Superior temporal gyrus (tissue), 1 donor: ENCODE measurements around the gene URB1.
"Not testable (repeated sequence)": the region's sequence is repeated elsewhere in the genome, so short reads cannot be mapped to it uniquely, and the experiment has no call there.

Experiments
- DNase-seq: peaks from one replicate; pipeline ENCODE4 v3.0.0-alpha.2; 2016; ENCODE audit errors: extremely low spot score

Gene URB1

GRCh38 chr21:32285476-32285875 is 107.3 kb downstream of the URB1 start:
- DNase-seq, result no peak

DNA sequence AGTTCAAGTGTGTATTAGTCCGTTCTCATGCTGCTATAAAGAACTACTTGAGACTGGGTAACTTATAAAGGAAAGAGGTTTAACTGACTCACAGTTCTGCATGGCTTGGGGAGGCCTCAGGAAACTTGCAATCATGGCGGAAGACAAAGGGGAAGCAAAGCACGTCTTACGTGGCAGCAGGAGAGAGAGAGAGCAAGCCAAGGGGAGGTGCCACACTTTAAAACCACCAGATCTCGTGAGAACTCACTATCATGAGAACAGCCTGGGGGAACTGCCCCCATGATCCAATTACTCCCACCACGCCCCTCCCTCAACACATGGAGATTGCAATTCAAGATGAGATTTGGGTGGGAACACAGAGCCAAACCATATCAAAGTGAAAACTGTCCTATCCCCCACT is 109.8 kb downstream of the URB1 start:
- DNase-seq, result no peak

GRCh38 chr21:32281531-32281930 is 111.3 kb downstream of the URB1 start:
- DNase-seq, result no peak

DNA sequence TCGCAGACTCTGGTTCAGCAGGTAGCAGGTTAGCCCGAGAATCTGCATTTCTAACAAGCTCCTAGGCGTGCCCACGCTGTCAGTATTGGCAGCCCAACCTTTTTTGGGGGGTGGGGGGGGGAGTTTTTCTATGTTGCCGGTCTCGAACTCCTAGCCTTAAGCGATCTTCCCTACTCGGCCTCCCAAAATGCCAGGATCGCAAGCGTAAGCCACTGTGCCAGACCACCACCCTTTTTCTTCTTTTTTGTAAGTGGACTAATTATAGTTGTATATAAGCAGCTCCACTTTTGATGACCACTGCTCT is 113.5 kb downstream of the URB1 start:
- DNase-seq, result no peak

DNA sequence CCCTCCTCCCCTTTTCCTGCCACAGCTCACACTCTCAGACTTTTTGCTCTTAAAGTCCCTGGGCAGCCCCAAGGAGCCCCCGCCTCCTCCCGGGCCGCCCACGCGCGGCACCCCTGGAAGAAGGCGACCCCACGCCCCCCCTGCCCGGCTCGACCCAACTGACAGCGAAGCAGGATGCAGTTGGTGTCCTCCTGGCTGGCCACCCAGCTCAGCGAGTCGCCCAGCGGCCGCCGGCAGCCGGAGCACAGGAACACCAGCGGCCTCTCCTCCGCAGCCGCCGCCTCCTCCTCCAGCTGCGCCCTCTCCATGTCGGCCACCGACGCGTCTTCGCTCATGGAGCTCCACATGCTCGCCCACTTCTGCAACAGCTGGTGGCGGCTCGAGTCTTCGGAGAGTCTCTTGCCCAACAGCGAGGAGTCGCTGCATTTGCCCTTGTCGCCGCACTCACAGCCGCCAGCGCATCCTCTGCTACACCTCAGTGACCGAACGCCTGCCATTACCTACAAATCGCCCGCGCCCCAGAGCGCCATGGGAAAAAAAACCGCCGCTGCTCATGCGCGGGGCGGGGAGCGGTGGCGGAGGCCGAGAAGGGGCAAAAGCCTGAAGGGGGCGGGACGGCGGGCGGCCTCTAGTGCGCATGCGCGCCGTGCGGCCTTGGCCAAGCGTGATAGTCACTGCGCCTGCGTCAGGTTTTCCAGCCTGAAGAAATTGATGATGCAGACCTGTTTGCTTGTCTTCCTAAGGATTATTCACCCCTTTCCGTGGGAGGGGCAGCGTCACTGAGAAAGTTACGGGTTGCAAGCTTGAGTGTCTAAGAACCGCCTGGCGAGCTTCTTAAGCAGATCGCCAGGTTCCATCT is 114.1 kb downstream of the URB1 start, which contains the start of gene MIS18A:
Gene MIS18A (minus strand): TSS at position 532 of the 859 bp plus-strand sequence. CDS start 35 bp downstream, at position 497.
- peak; percentile 96 for DNase-seq

DNA sequence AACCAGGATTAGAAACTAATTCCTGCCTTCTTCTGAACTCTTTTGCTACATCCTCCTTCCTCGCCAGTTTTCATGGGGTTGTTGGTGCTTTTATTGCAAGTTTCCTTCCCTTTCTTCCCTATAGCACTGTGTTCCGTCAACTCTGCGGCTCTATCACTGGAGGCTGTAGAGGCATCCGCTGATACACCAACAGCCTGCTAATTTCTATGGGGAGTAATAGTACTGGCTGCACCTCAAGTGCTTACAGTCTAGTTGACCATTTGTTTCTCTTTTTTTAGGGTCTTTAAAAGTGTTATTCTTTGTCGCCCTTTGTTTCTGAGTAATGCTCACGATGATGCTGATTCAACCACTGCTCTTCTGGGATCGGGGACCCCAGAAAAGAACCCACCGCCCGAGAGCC is 114.7 kb downstream of the URB1 start:
- DNase-seq, result no peak

DNA sequence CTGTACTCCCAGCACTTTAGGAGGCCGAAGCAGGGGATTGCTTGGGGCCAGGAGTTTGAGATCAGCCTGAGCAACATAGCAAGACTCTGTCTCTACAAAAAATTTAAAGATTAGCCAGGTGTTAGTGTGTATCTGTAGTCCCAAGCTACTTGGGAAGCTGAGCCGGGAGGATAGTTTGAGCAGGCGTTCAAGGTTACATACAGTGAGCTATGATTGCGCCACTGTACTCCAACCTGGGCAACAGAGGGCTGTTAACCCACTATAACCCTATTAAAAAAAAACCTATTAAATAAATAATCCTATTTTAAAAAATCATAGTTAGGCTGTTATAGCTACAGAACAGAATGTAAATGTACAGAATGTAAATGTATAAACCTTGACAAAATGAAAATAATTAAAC is 116.1 kb downstream of the URB1 start:
- no peak for DNase-seq

- DNase-seq, result no peak
These were observed 122.1 kb downstream of the URB1 start for GRCh38 chr21:32270748-32271147.

DNA sequence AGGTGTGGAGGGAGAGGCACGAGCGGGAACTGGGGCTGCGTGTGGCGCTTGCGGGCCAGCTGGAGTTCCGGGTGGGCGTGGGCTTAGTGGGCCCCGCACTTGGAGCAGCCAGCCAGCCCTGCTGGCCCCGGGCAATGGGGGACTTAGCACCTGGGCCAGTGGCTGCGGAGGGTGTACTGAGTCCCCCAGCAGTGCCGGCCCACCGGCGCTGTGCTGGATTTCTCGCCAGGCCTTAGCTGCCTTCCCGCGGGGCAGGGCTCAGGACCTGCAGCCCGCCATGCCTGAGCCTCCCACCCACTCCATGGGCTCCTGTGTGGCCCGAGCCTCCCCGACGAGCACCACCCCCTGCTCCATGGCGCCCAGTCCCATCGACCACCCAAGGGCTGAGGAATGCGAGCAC is 127.5 kb downstream of the URB1 start:
- not testable (repeated sequence) for DNase-seq

GRCh38 chr21:32261929-32262328 is 130.9 kb downstream of the URB1 start:
- DNase-seq, result no peak
